Spleen (tissue), 11 donors: Measurements from ENCODE around the gene ACKR3. TPM values are rescaled to one million over a fixed set of nuclear protein-coding genes. Genes with fewer than 3 reads are reported as not detected.

ENCODE experiments used
- DNase-seq: peaks from one replicate; pipeline ENCODE4 v3.0.0-alpha.2; 2020
- H3K27ac ChIP-seq, 8 donors: fragments of 200-600 bp; sonication (generic) in 7 of 8; 1 replicate in 4 of 8; 2 replicates in 4 of 8; pipeline versions ENCODE4 v1.5.0 to v1.8.0; 2016 to 2021; ENCODE audit warnings: inconsistent platforms in 4 of 8, mild to moderate bottlenecking in 4 of 8, moderate library complexity in 1 of 8
- H3K27me3 ChIP-seq, 7 donors: fragments of 200-600 bp; sonication (generic) in 6 of 7; replicated peaks in 1 of 7; 1 replicate in 4 of 7; 2 replicates in 3 of 7; pipeline versions ENCODE4 v1.5.0 to v1.8.0; 2016 to 2021; ENCODE audit warnings: inconsistent platforms in 3 of 7, mild to moderate bottlenecking in 1 of 7
- H3K36me3 ChIP-seq, 6 donors: fragments of 200-600 bp; sonication (generic) in 5 of 6; 1 replicate in 4 of 6; 2 replicates in 2 of 6; pipeline versions ENCODE4 v1.5.0 to v1.8.0; 2016 to 2021; ENCODE audit warnings: inconsistent platforms in 2 of 6
- H3K4me1 ChIP-seq, 6 donors: fragments of 200-600 bp; sonication (generic) in 5 of 6; 1 replicate in 3 of 6; 2 replicates in 3 of 6; pipeline versions ENCODE4 v1.5.0 to v1.8.0; 2016 to 2021; ENCODE audit warnings: inconsistent platforms in 3 of 6
- H3K4me3 ChIP-seq, 8 donors: fragments of 200-600 bp; sonication (generic) in 7 of 8; 1 replicate in 4 of 8; 2 replicates in 4 of 8; pipeline versions ENCODE4 v1.5.0 to v1.8.0; 2016 to 2021; ENCODE audit warnings: inconsistent platforms in 4 of 8, mild to moderate bottlenecking in 4 of 8, moderate library complexity in 2 of 8
- H3K9me3 ChIP-seq, 8 donors: fragments of 200-600 bp; sonication (generic) in 7 of 8; 1 replicate in 4 of 8; 2 replicates in 4 of 8; pipeline versions ENCODE4 v1.5.0 to v1.8.0; 2016 to 2021; ENCODE audit warnings: inconsistent platforms in 4 of 8
- POLR2A ChIP-seq, 3 donors: fragments of 450-650 bp; IDR thresholded peaks; one replicate each; pipeline ENCODE4 v1.5.1; 2017; ENCODE audit warnings: antibody characterized with exemption in 3 of 3, mild to moderate bottlenecking in 1 of 3
- POLR2AphosphoS5 ChIP-seq, 3 donors: sonication (generic); formaldehyde crosslinking; IDR thresholded peaks; one replicate each; pipeline ENCODE4 v1.5.1; 2017; ENCODE audit warnings: antibody characterized with exemption in 3 of 3
- WGBS, 5 donors: extraction: QIAGEN DNeasy Blood & Tissue Kit in 3 of 5; methylation state at CpG; one replicate each; pipeline versions ENCODE4 v1.1.5 to v1.1.7; 2013 to 2018; 5-methylcytosine and 5-hydroxymethylcytosine counted together
- intact Hi-C: fragments of 100-400 bp; cut with DNase I; formaldehyde crosslinking; loops from one replicate; pipeline ENCODE4 v1.15.0; 2023; ENCODE audit warnings: low total_unique reads
- polyA plus RNA-seq, 3 donors: library from polyadenylated mRNA; stranded (reverse); fragments of 200-250 nt; gene quantifications; one replicate each; pipeline ENCODE4 v1.2.1, GENCODE V29; 2013
- total RNA-seq, 7 donors: library from RNA; depleted of rRNA in 3 of 7; stranded (reverse); fragments of >200 nt in 3 of 7; fragmentation: NEBNext Ultra II Directional in 4 of 7; extraction: Animal tissue kit (Norgen Biotek cat#: 25700) in 4 of 7; gene quantifications; one replicate each; pipeline versions ENCODE4 v1.1.0 to v1.2.1, GENCODE V29; 2016 to 2021
- TF ChIP-seq, protein P1 (sequence below), 11 experiments: fragments of 200-600 bp in 7 of 11; fragments of 450-650 bp in 4 of 11; sonication (generic) in 4 of 11; IDR thresholded peaks in 8 of 11; conservative IDR thresholded peaks in 3 of 11; 1 replicate in 7 of 11; 2 replicates in 4 of 11; pipeline versions ENCODE4 v1.4.0 to v1.8.0; 2016 to 2021; ENCODE audit warnings: antibody characterized with exemption in 11 of 11, inconsistent platforms in 4 of 11, mild to moderate bottlenecking in 1 of 11
- donor health status: healthy with polysubstance abuse.
- donor health status: DM: no; HTN: no; CAD: no; lungs with moderate emphysema.
- donor health status: DM: no; HTN: no; CAD: no.
- donor health status: Bipolar disorder and iron deficiency.
- donor health status: healthy.
- donor health status: DM: no; HTN: no; CAD: no.
- donor health status: DM: yes; HTN: yes; CAD: no.

The ACKR3 gene
- total and polyA plus RNA-seq, 10 donors = 11.5 to 164 (median 67.0) TPM

DNA sequence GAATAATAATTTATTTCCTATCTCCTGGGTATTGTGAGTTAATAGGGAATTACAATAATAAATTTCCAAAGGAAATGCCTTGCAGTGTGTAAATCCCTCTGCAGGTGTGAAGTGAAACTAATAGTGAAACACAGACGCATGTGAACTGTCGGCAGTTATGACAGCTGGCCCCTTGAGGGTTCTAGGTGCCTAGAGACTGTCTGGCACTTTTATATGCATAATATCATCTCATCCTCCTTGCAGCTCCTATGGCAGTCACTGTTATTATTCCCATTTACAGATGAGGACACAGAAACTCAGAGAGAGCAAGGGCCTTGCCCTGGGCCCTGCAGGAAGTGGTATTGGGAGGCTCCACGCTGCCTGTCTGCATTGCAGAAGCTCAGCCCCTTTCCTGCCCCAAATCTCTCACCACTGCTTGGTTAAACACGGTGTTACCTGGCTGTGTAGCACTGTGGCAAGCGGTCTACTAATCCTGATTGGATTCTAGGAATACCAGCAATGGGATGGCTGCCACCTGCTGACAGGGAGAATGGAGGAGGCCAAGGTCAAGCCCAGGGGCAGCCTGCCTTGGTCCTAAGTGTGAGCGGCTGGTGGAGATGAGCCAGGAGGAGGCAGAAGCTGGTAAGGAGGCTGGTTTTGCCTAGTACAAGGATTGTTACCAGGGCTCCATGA is 32.8 kb upstream of the ACKR3 start:
- intact Hi-C loops = no loop called here
- H3K4me1 ChIP-seq = peaks cover 6 to 53% (median 30%) of the 10 kb centered on the region in 6 donors
- no peaks in the 10 kb centered on the region for H3K36me3 ChIP-seq
- H3K27ac ChIP-seq = peak overlapping the region in 7 of 8 donors; percentile 4 to 81 (median 67)
- TF ChIP-seq POLR2A (IDR thresholded peaks at IDR 0.05) (no peak), POLR2AphosphoS5 (IDR thresholded peaks at IDR 0.05) (peak in 2 of 3 donors; percentile 49)
- 17 to 35% (median 24%) methylated on average over 6 of the region's 6 CpGs for WGBS, 5 donors
- H3K9me3 ChIP-seq = no peaks in the 10 kb centered on the region
- peak; percentile 87 for DNase-seq
- H3K27me3 ChIP-seq = no peaks in the 10 kb centered on the region
- H3K4me3 ChIP-seq = peak overlapping the region in 6 of 8 donors; percentile 6 to 62 (median 28)

DNA sequence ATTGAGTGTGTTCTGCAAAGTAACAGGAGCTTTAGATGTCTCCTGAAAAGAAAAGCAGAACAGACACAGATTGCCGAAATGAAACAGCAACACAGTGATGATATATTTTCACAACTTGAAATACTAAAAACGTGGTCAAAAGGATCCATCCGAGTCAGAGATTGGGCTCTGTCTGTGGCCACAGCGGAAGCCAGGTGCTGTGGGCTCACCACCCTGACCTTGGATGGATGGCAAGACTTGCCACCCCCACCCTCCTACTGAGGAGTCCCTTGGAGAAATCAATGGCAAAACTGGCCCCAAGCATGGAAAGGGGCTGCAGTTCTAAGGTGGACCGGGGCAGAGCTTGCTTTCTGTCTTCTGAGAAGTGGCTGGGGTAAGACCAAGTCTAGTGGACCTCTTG is 31.4 kb upstream of the ACKR3 start:
- Histone ChIP-seq H3K9me3 (no peaks in the 10 kb centered on the region), H3K27ac (peak overlapping the region in 5 of 8 donors; percentile 29 to 81 (median 70)), H3K4me3 (peak overlapping the region in 6 of 8 donors; percentile 5 to 62 (median 28)), H3K36me3 (no peaks in the 10 kb centered on the region), H3K27me3 (no peaks in the 10 kb centered on the region), H3K4me1 (peaks cover 6 to 53% (median 30%) of the 10 kb centered on the region in 6 donors)
- TF ChIP-seq, protein P1, sequence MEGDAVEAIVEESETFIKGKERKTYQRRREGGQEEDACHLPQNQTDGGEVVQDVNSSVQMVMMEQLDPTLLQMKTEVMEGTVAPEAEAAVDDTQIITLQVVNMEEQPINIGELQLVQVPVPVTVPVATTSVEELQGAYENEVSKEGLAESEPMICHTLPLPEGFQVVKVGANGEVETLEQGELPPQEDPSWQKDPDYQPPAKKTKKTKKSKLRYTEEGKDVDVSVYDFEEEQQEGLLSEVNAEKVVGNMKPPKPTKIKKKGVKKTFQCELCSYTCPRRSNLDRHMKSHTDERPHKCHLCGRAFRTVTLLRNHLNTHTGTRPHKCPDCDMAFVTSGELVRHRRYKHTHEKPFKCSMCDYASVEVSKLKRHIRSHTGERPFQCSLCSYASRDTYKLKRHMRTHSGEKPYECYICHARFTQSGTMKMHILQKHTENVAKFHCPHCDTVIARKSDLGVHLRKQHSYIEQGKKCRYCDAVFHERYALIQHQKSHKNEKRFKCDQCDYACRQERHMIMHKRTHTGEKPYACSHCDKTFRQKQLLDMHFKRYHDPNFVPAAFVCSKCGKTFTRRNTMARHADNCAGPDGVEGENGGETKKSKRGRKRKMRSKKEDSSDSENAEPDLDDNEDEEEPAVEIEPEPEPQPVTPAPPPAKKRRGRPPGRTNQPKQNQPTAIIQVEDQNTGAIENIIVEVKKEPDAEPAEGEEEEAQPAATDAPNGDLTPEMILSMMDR (IDR thresholded peaks at IDR 0.05 in 8 of 11, conservative IDR thresholded peaks at IDR 0.05 in 3 of 11) = no peak
- no peak for TF ChIP-seq POLR2A (IDR thresholded peaks at IDR 0.05)
- intact Hi-C loops = no loop called here
- 22 to 47% (median 31%) methylated on average over 5 of the region's 5 CpGs for WGBS, 5 donors
- DNase-seq = no peak

DNA sequence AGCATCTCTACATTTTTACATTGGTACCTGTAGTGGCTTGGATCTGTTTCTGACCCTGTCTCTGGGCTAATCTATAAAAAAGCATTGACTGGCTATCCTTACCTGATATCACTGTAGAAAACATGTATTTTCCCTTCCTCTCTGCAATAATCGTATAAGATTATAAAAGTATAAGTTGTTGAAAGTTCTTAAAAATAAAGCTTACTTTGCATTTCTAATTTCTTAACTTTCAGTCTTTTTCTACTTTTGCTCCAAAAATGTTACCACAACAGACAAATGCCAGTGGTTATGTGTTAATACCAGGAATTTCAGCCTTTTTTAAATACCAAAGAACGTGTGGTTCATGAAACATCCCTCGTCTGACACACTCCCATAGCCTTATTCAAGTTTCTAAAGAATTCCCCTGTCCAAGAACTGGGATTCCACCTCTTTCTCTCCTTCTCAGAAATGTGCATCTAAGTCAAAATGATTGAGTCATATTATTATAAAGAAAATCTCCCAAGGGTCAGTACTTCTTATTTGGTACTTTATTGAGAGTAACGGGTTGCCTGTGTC is 28.5 kb upstream of the ACKR3 start:
- Histone ChIP-seq H3K4me3 (no peak overlapping the region), H3K4me1 (peaks cover 11 to 69% (median 45%) of the 10 kb centered on the region in 6 donors), H3K27ac (no peak overlapping the region), H3K36me3 (no peaks in the 10 kb centered on the region), H3K27me3 (no peaks in the 10 kb centered on the region), H3K9me3 (no peaks in the 10 kb centered on the region)
- WGBS, 5 donors = 69 to 79% (median 73%) methylated on average over 4 of the region's 4 CpGs
- TF ChIP-seq POLR2A (IDR thresholded peaks at IDR 0.05) = no peak
- TF ChIP-seq, protein P1 (IDR thresholded peaks at IDR 0.05 in 8 of 11, conservative IDR thresholded peaks at IDR 0.05 in 3 of 11) = no peak
- DNase-seq = no peak
- intact Hi-C loops = no loop called here

DNA sequence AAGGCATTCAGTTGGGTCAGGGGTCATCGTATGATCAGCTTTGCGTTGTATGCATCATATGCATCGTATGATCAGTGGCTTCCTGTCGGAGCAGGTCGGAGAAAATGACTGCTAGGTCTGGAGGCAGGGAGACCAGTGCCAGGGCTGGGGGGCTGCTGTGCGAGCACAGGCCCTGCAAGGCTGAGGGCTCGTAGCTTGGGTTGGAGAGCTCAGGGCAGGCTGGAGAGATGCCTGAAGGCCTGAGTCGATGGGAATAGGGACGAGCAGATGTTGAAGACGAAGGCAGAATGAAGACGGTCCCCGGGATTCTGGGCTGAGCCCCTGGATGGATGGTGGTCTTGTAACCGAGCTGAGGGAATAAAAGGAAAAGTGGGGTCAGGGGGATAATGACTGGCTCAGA is 25.3 kb upstream of the ACKR3 start:
- Histone ChIP-seq H3K27ac (peak overlapping the region in 4 of 8 donors; percentile 76 to 90 (median 87)), H3K9me3 (no peaks in the 10 kb centered on the region), H3K4me1 (peaks cover 17 to 69% (median 38%) of the 10 kb centered on the region in 6 donors), H3K4me3 (no peak overlapping the region), H3K36me3 (no peaks in the 10 kb centered on the region), H3K27me3 (no peaks in the 10 kb centered on the region)
- no peak for DNase-seq
- intact Hi-C loops = no loop called here
- 90 to 97% (median 97%) methylated on average over 13 of the region's 13 CpGs for WGBS, 5 donors
- TF ChIP-seq, protein P1 (IDR thresholded peaks at IDR 0.05 in 8 of 11, conservative IDR thresholded peaks at IDR 0.05 in 3 of 11) = no peak
- TF ChIP-seq POLR2A (IDR thresholded peaks at IDR 0.05) = no peak
- TF ChIP-seq POLR2AphosphoS5 (IDR thresholded peaks at IDR 0.05) = no peak
